GM19238 (cell line): Measurements from ENCODE around the gene PHF21A.

Experiments used
- DNase-seq: peaks from one replicate; pipeline ENCODE4 v3.0.0; 2011; ENCODE audit warnings: low spot score; ENCODE audit not compliant: insufficient read length

PHF21A gene

GRCh38 chr11:46121301-46121723 lies at the start of gene PHF21A:
Gene PHF21A, minus strand, starts transcription at chr11:46121454. Its CDS starts 37,235 bp downstream, at chr11:46084219.
- peak; percentile 86 for DNase-seq

- DNase-seq: no peak
Measured at GRCh38 chr11:46170797-46171196, 49.5 kb upstream of the PHF21A start.

- no peak for DNase-seq
Measured at GRCh38 chr11:46162700-46163099, 41.4 kb upstream of the PHF21A start.

- DNase-seq: no peak
Measured at GRCh38 chr11:46161201-46161600, 39.9 kb upstream of the PHF21A start.

GRCh38 chr11:46160100-46160499 lies 38.8 kb upstream of the PHF21A start:
- no peak for DNase-seq

GRCh38 chr11:46159680-46160079 lies 38.4 kb upstream of the PHF21A start:
- no peak for DNase-seq

- no peak for DNase-seq
Measured at GRCh38 chr11:46149826-46150225, 28.6 kb upstream of the PHF21A start.

- DNase-seq: no peak
Measured at GRCh38 chr11:46149342-46149741, 28.1 kb upstream of the PHF21A start.

- no peak for DNase-seq
Measured at GRCh38 chr11:46144741-46145140, 23.5 kb upstream of the PHF21A start.

- no peak for DNase-seq
Measured at GRCh38 chr11:46143049-46143806, 22.0 kb upstream of the PHF21A start.

GRCh38 chr11:46142561-46142960 lies 21.3 kb upstream of the PHF21A start:
- no peak for DNase-seq

- no peak for DNase-seq
Measured at GRCh38 chr11:46141597-46141996, 20.3 kb upstream of the PHF21A start.

GRCh38 chr11:46134540-46134939 lies 13.3 kb upstream of the PHF21A start:
- no peak for DNase-seq

- no peak for DNase-seq
Measured at GRCh38 chr11:46134061-46134460, 12.8 kb upstream of the PHF21A start.

GRCh38 chr11:46133119-46133518 lies 11.9 kb upstream of the PHF21A start:
- no peak for DNase-seq

GRCh38 chr11:46130286-46130940 lies 9.2 kb upstream of the PHF21A start:
- no peak for DNase-seq

GRCh38 chr11:46129133-46129532 lies 7.9 kb upstream of the PHF21A start:
- no peak for DNase-seq

- peak; percentile 36 for DNase-seq
Measured at GRCh38 chr11:46127150-46127638, 5.9 kb upstream of the PHF21A start.

GRCh38 chr11:46125284-46125683 lies 4.0 kb upstream of the PHF21A start:
- DNase-seq: no peak

GRCh38 chr11:46122945-46123715 lies 1.9 kb upstream of the PHF21A start:
- no peak for DNase-seq

- peak; percentile 30 for DNase-seq
Measured at GRCh38 chr11:46121724-46122477, 647 bp upstream of the PHF21A start.
